NOMO-1 treated with DMSO at 0.1 percent for 48 hours (cell line): Measurements from ENCODE around the gene TYR.
"Not testable (repeated sequence)": the region's sequence is repeated elsewhere in the genome, so short reads cannot be mapped to it uniquely, and the experiment has no call there.

Source experiments
- DNase-seq: peaks from one replicate; lab custom pipeline; 2025; ENCODE audit not compliant: unreplicated experiment; lab: John Stamatoyannopoulos, UW

Gene TYR

GRCh38 chr11:89177691-89178231 is at the start of gene TYR:
TYR (plus strand) TSS chr11:89177875; CDS start chr11:89177954, 79 bp downstream.
- no peak for DNase-seq

DNA sequence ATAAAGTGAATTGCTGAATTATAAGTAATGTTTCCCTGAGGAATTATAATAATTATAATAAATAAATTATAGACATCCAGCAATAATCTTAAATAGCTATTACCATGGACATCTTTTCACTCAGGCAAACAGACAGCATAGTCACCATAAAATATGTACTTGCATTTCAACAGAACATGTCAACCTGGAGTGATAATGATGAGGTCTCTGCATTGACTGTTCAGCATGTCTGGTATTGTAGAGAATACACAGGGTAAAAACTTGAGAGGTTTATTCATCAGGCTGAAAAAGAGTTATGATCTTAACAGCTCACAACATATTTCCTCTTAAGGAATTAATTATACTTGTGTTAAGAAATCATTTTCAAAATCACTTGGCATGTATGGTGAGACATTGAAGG is 41.1 kb upstream of the TYR start:
- DNase-seq, result no peak

DNA sequence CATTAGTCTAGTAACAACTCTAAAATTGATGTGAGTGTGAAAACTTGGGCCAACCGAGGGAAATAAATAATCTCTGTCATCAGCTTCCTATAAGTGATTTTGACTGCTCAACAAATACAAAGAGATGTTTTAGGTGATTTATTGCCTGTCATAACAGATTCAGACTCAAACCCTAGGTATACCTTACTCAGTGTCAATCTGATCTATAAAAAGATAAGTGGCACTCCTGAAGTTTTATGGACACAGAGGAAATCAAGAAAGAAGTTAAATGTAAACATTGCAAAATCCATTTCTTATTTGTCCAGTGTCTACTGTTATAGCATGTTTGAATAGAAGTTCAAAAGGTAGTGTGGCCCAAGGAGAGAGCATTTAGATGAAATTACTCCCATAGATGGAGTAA is 30.4 kb upstream of the TYR start:
- no peak for DNase-seq

DNA sequence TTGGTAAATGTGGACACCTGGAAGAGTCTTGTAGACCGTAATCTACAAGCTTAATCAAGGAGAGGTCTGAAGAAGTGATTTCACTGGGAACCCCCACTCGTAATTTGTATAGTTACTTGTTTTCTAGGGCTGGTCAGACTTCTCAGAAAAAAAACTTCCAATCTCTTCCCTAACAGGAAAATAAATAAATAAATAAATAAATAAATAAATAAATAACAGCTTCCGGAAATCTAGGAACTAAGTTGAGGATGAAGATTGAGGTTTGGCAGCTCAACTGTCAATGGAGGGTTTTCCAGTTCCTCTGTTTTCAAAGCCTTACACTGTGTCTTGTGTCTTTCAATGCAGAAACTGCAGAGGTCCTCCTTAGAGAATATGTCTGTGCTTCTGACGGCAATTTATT is 17.7 kb upstream of the TYR start:
- no peak for DNase-seq

- DNase-seq, result no peak
Measured at GRCh38 chr11:89161949-89162348, 15.7 kb upstream of the TYR start.

DNA sequence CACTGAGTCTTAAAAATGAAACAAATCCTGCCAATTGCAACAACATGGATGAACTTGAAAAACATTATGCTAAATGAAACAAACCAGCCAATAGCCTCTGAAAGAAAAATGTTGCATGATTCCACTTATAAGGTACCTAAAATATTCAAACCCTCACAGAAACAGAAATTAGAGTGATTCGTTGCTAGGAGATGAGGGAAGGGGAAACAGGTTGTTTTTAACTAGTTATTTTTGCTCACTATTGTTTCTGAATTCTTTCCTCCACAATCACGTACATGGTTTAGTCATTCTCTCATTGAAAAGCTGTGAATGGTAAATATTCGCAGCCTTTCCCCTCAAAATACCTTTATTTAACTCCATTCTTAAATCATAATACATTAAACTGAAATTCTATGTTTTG is 14.0 kb upstream of the TYR start:
- no peak for DNase-seq

GRCh38 chr11:89168396-89168795 is 9.3 kb upstream of the TYR start:
- no peak for DNase-seq

DNA sequence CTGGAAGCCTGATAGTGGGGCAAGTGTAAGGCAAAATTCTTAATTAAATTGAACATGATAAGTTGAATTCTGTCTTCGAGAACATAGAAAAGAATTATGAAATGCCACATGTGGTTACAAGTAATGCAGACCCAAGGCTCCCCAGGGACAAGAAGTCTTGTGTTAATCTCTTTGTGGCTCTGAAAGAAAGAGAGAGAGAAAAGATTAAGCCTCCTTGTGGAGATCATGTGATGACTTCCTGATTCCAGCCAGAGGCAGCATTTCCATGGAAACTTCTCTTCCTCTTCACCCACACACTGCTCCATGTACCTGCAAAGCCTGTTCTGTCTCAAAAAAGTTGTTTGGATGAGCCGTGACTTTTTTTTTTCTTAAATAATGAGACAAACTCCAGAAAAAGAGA is 1.9 kb upstream of the TYR start:
- DNase-seq, result no peak

- DNase-seq, result no peak
Measured at GRCh38 chr11:89176938-89177337, 737 bp upstream of the TYR start.

GRCh38 chr11:89181111-89181510 is 3.4 kb downstream of the TYR start:
- no peak for DNase-seq

DNA sequence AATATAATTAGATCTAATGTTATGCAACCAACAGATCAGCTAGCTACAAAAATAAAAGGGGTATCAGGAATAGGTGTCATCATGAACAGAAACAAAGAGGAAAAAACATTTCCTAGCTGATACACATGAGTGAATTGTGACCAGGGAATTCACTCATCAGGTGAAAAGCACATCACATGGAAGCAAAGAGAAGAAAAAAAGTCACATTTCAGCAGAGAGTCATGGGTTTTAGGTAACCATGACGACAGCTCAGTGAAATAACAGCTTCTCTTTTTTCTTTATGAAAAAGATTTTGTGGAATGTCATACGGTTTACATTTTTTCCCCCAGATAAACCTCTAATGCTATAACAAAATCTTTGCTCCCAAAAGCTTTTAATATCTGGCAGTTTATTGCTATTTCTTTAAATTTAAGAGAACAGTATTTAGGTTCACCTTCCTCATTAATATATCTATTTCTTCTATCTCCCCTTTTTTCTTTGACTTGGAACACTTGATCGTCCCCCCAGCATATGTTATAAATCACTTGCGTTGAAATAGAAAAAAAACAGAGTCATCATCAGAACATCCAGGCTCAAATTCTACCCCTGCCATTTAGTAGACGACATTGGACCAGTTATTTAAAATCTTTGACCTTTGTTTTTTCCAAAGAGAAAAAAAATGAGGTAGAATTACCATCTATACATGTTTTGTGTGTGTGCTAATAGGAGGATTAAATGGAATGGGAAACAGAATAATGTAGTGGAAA is 5.3 kb downstream of the TYR start:
- DNase-seq, result no peak

GRCh38 chr11:89184021-89184420 is 6.3 kb downstream of the TYR start:
- no peak for DNase-seq

GRCh38 chr11:89189776-89190175 is 12.1 kb downstream of the TYR start:
- DNase-seq, result no peak

GRCh38 chr11:89201138-89201537 is 23.5 kb downstream of the TYR start:
- DNase-seq, result no peak

DNA sequence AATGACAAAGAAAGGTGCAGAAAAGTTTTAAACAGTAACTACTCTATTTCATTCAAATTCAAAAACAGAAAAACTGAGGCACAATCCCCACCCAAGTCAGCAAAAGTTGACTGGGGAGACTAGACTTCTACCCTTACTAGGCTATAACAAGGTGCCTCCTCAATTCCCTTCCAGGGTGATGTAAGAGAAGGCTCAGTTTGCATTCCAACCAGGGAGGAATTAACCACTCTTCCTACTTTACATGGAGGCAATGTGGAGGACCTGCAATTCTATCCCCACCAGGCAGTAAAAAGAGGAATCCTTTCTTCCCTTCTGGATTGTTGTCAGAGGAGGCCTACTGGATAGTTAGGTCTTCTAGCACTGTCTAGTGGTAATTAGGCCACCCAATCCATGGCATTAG is 26.1 kb downstream of the TYR start:
- no peak for DNase-seq

GRCh38 chr11:89205378-89205777 is 27.7 kb downstream of the TYR start:
- DNase-seq, result no peak

DNA sequence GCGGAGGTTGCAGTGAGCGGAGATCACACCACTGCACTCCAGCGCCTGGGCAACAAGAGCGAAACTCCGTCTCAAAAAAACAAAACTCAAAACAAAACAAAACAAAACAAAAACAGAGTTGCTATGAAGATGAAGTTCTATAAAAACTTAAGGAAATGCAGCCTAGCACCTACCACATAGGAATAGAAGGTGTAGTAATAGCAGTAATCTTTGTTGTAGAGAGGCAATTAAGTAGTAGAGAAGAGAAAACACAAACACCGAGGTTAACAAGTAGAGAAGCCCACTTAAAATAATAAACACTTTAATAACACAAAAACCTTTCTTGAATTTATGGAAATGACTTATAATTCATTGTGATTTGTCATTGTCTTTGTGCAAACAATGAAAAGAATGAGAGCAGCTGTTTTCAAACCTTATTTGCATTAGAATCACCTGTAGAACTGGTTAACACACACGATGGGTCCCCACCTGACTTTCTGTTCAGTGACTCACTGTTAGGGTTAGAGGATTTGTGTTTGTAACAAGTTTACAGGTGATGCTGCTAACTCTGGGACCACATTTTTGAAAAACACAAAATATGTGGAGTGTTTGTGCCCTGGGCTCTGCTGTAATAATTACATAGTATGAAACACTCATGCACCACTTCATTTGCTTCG is 43.1 kb downstream of the TYR start:
- no peak for DNase-seq

GRCh38 chr11:89235083-89235482 is 57.4 kb downstream of the TYR start:
- DNase-seq, result no peak

- no peak for DNase-seq
Measured at GRCh38 chr11:89235976-89236375, 58.3 kb downstream of the TYR start.

- not testable (repeated sequence) for DNase-seq
Measured at GRCh38 chr11:89247007-89247406, 69.3 kb downstream of the TYR start.

- DNase-seq, result no peak
Measured at GRCh38 chr11:89249196-89249595, 71.5 kb downstream of the TYR start.

- DNase-seq, result not testable (repeated sequence)
Measured at GRCh38 chr11:89261483-89261882, 83.8 kb downstream of the TYR start.
